SK-N-SH (cell line): ENCODE data around the gene MET. TPM values are rescaled to one million over a fixed set of nuclear protein-coding genes. Genes with fewer than 3 reads are reported as not detected.
A peak's percentile ranks its signal among the peaks of the same experiment; 100 is the strongest.

ENCODE experiments used
- CTCF ChIA-PET: fragments of 300-600, 350-600 bp; formaldehyde crosslinking; extraction: SDS; loops from one replicate; lab custom pipeline; 2021; lab: Yijun Ruan, JAX
- POLR2A ChIA-PET: fragments of 350-600 bp; sonication (Branson Sonifier 250); formaldehyde crosslinking; extraction: SDS; loops from one replicate; lab custom pipeline; 2020; ENCODE audit warnings: antibody characterized with exemption, inconsistent platforms; lab: Yijun Ruan, JAX
- DNase-seq: peaks from one replicate; pipeline ENCODE4 v3.0.0; 2012
- H2AFZ ChIP-seq: fragments of 200-600 bp; sonication (generic); 2 replicates; pipeline ENCODE4 v1.8.1; 2016; ENCODE audit warnings: antibody characterized with exemption, mild to moderate bottlenecking, low read depth
- H3F3A ChIP-seq: fragments of 200-600 bp; sonication (generic); replicated peaks from 2 replicates; pipeline ENCODE3; 2016; ENCODE audit warnings: antibody characterized with exemption, mild to moderate bottlenecking; ENCODE audit not compliant: insufficient read depth
- H3K27ac ChIP-seq, 2 experiments: fragments of 200-500 bp in 1 of 2; fragments of 200-600 bp in 1 of 2; sonication (Bioruptor generic) in 1 of 2; sonication (generic), shearing (Covaris generic) in 1 of 2; 2 replicates each; pipeline versions ENCODE4 v1.5.1 to v1.6.1; 2014 to 2016; ENCODE audit warnings: low read depth in 2 of 2, inconsistent platforms in 1 of 2, low read length in 1 of 2, mild to moderate bottlenecking in 1 of 2, mixed read lengths in 1 of 2
- H3K27me3 ChIP-seq: fragments of 200-600 bp; sonication (generic), shearing (Covaris generic); 2 replicates; pipeline ENCODE4 v1.6.1; 2016; ENCODE audit warnings: mixed run types; ENCODE audit not compliant: insufficient read depth
- H3K36me3 ChIP-seq, 2 experiments: fragments of 200-500 bp in 1 of 2; fragments of 200-600 bp in 1 of 2; sonication (Bioruptor generic) in 1 of 2; sonication (generic) in 1 of 2; replicated peaks in 1 of 2; 2 replicates each; pipeline versions ENCODE3 to v1.5.1; 2014 to 2016; ENCODE audit warnings: low read length in 1 of 2, mild to moderate bottlenecking in 1 of 2; ENCODE audit not compliant: insufficient read depth in 2 of 2, control insufficient read depth in 1 of 2
- H3K4me1 ChIP-seq, 2 experiments: fragments of 200-500 bp in 1 of 2; fragments of 200-600 bp in 1 of 2; sonication (Bioruptor generic) in 1 of 2; sonication (generic), shearing (Covaris generic) in 1 of 2; 2 replicates each; pipeline versions ENCODE4 v1.5.1 to v1.6.1; 2014 to 2016; ENCODE audit warnings: low read depth in 1 of 2, low read length in 1 of 2, mixed run types in 1 of 2; ENCODE audit not compliant: insufficient read depth in 2 of 2, control insufficient read depth in 1 of 2
- H3K4me2 ChIP-seq: fragments of 200-600 bp; sonication (generic), shearing (Covaris generic); 2 replicates; pipeline ENCODE4 v1.6.1; 2017; ENCODE audit warnings: mixed run types
- H3K4me3 ChIP-seq, 2 experiments: fragments of 200-500 bp in 1 of 2; fragments of 200-600 bp in 1 of 2; sonication (Bioruptor generic) in 1 of 2; sonication (generic), shearing (Covaris generic) in 1 of 2; 2 replicates each; pipeline versions ENCODE4 v1.5.1 to v1.8.1; 2014 to 2016; ENCODE audit warnings: low read depth in 2 of 2, inconsistent platforms in 1 of 2, low read length in 1 of 2, mild to moderate bottlenecking in 1 of 2, mixed read lengths in 1 of 2, moderate library complexity in 1 of 2
- H3K79me2 ChIP-seq: fragments of 200-600 bp; sonication (generic); 2 replicates; pipeline ENCODE4 v1.8.1; 2017; ENCODE audit warnings: mild to moderate bottlenecking; ENCODE audit not compliant: insufficient read depth
- H3K9ac ChIP-seq: fragments of 200-600 bp; sonication (generic); 2 replicates; pipeline ENCODE4 v1.6.1; 2017; ENCODE audit warnings: mixed run types
- H3K9me2 ChIP-seq: fragments of 200-600 bp; sonication (generic); 2 replicates; pipeline ENCODE4 v1.6.1; 2017; ENCODE audit warnings: mixed run types
- H3K9me3 ChIP-seq: fragments of 200-600 bp; sonication (generic); 2 replicates; pipeline ENCODE4 v1.6.1; 2017; ENCODE audit warnings: mixed run types, mild to moderate bottlenecking, moderate library complexity
- H4K20me1 ChIP-seq: fragments of 200-600 bp; sonication (generic); 2 replicates; pipeline ENCODE4 v1.6.1; 2017; ENCODE audit warnings: mild to moderate bottlenecking, mixed run types; ENCODE audit not compliant: insufficient read depth
- CHD2 ChIP-seq: fragments of 150-350 bp; IDR thresholded peaks from 2 replicates; pipeline ENCODE4 v1.6.1; 2018; ENCODE audit warnings: low read length; ENCODE audit not compliant: partially characterized antibody
- EP300 ChIP-seq, 2 experiments: IDR thresholded peaks; 2 replicates each; pipeline versions ENCODE4 v1.4.0 to v1.6.1; 2012; ENCODE audit warnings: borderline replicate concordance in 1 of 2, low read depth in 1 of 2, low read length in 1 of 2
- GABPA ChIP-seq: IDR thresholded peaks from 2 replicates; pipeline ENCODE4 v1.4.0; 2012; ENCODE audit warnings: low read depth, mild to moderate bottlenecking
- GATA2 ChIP-seq: sonication (generic); formaldehyde crosslinking; IDR thresholded peaks from 2 replicates; pipeline ENCODE4 v1.5.0; 2020; ENCODE audit warnings: mild to moderate bottlenecking, missing genetic modification reagents
- IRF3 ChIP-seq: fragments of 150-350 bp; IDR thresholded peaks from 2 replicates; pipeline ENCODE4 v1.6.1; 2016; ENCODE audit warnings: mild to moderate bottlenecking, low read depth, low read length
- JUND ChIP-seq: IDR thresholded peaks from 2 replicates; pipeline ENCODE4 v1.4.0; 2012
- PBX3 ChIP-seq: IDR thresholded peaks from 2 replicates; pipeline ENCODE4; 2012
- POLR2AphosphoS5 ChIP-seq: IDR thresholded peaks from 2 replicates; pipeline ENCODE4 v1.6.1; 2012; ENCODE audit warnings: low read depth, low read length
- REST ChIP-seq: IDR thresholded peaks from 2 replicates; pipeline ENCODE4 v1.6.1; 2012; ENCODE audit warnings: mild to moderate bottlenecking, low read depth, low read length, moderate library complexity
- RFX5 ChIP-seq: IDR thresholded peaks from 2 replicates; pipeline ENCODE4 v1.6.1; 2012; ENCODE audit warnings: mild to moderate bottlenecking, improper control_type of control experiment, low read length
- RXRA ChIP-seq: IDR thresholded peaks from 2 replicates; pipeline ENCODE4 v1.4.0; 2012; ENCODE audit warnings: low read depth, mild to moderate bottlenecking, borderline replicate concordance
- SIN3A ChIP-seq: IDR thresholded peaks from 2 replicates; pipeline ENCODE4 v1.6.1; 2012; ENCODE audit warnings: low read depth, mild to moderate bottlenecking, low read length, moderate library complexity, borderline replicate concordance
- TAF1 ChIP-seq: IDR thresholded peaks from 2 replicates; pipeline ENCODE4 v1.6.1; 2012; ENCODE audit warnings: low read depth, mild to moderate bottlenecking, low read length, moderate library complexity, borderline replicate concordance
- TEAD4 ChIP-seq: IDR thresholded peaks from 2 replicates; pipeline ENCODE4 v1.4.0; 2012; ENCODE audit warnings: mild to moderate bottlenecking, borderline replicate concordance; ENCODE audit not compliant: insufficient read depth
- USF1 ChIP-seq: IDR thresholded peaks from 2 replicates; pipeline ENCODE4 v1.4.0; 2012; ENCODE audit warnings: low read depth, borderline replicate concordance
- USF2 ChIP-seq: fragments of 150-350 bp; IDR thresholded peaks from 2 replicates; pipeline ENCODE4 v1.6.1; 2017; ENCODE audit warnings: antibody characterized with exemption, low read length, low read depth, borderline replicate concordance
- WGBS: methylation state at CpG from one replicate; pipeline ENCODE4 v1.1.6; 2017; ENCODE audit warnings: low lambda C conversion rate; 5-methylcytosine and 5-hydroxymethylcytosine counted together
- polyA plus RNA-seq, 3 experiments: library from polyadenylated mRNA; depleted of rRNA; stranded (reverse); fragments of >200 nt; gene quantifications; 2 replicates each; pipeline ENCODE4 v1.2.3, GENCODE V29; 2012

The MET gene
- polyA plus RNA-seq, 1 of the 3 experiments (the other 2 are of a cell fraction) = 38.7 TPM

GRCh38 chr7:116807011-116807560 lies 135.1 kb downstream of the MET start:
- ChIA-PET CTCF (interaction anchor here (1.0 to 14.8 kb wide), 2 partner anchors 213 to 633 kb away, joined by 4 to 192 read pairs; no protein-coding TSS in a partner anchor), POLR2A (no interaction called here)
- no peak overlapping the region for H3K9ac ChIP-seq
- no peaks in the 10 kb centered on the region for H3K79me2 ChIP-seq
- H3K27ac ChIP-seq = no peak overlapping the region
- TF ChIP-seq USF1 = no peak
- TF ChIP-seq POLR2AphosphoS5 = no peak
- TF ChIP-seq IRF3 = no peak
- TF ChIP-seq USF2 = no peak
- no peak for TF ChIP-seq TAF1
- no peak for TF ChIP-seq RFX5
- no peak for TF ChIP-seq GABPA
- no peak for TF ChIP-seq RXRA
- no peak for TF ChIP-seq EP300 (IDR thresholded peaks at IDR 0.05; ENCODE audit: borderline replicate concordance in 1 of 2, low read depth in 1 of 2, low read length in 1 of 2)
- TF ChIP-seq TEAD4 = no peak
- no peak for TF ChIP-seq JUND
- no peak for TF ChIP-seq CHD2
- TF ChIP-seq SIN3A = no peak
- H3K36me3 ChIP-seq = no peaks in the 10 kb centered on the region
- H3K4me1 ChIP-seq = peaks cover 0 to 14% of the 10 kb centered on the region in 2 experiments; a peak in 3 of 4 replicates
- H2AFZ ChIP-seq = no peak overlapping the region
- 44% methylated on average over 3 of the region's 3 CpGs for WGBS
- no peaks in the 10 kb centered on the region for H3K9me3 ChIP-seq
- DNase-seq = no peak
- H3K4me3 ChIP-seq = no peak overlapping the region
- no peaks in the 10 kb centered on the region for H3K9me2 ChIP-seq
- H3K4me2 ChIP-seq = no peak overlapping the region
- H3F3A ChIP-seq = peaks cover 7% of the 10 kb centered on the region
- peaks cover 34% of the 10 kb centered on the region; the same call in 1 of the 2 replicates for H3K27me3 ChIP-seq
- no peaks in the 10 kb centered on the region for H4K20me1 ChIP-seq

GRCh38 chr7:116809636-116810266 lies 137.8 kb downstream of the MET start:
- POLR2A ChIA-PET = no interaction called here
- TF ChIP-seq GATA2 (CRISPR knock-in tag) = no peak
- TF ChIP-seq PBX3 = no peak
- no peak for TF ChIP-seq REST
- TF ChIP-seq RFX5 = no peak
- no peak for TF ChIP-seq IRF3

More at GRCh38 chr7:116809636-116810266, 137.8 kb downstream of the MET start:
- no peaks in the 10 kb centered on the region for H3K79me2 ChIP-seq
- H3K36me3 ChIP-seq = no peaks in the 10 kb centered on the region
- H3K4me3 ChIP-seq = no peak overlapping the region
- H3K9ac ChIP-seq = no peak overlapping the region
- no peaks in the 10 kb centered on the region for H4K20me1 ChIP-seq
- H3K4me1 ChIP-seq = no peaks in the 10 kb centered on the region; a peak in 2 of 4 replicates
- no peaks in the 10 kb centered on the region for H3F3A ChIP-seq
- DNase-seq = peak; percentile 47
- no peak overlapping the region for H2AFZ ChIP-seq
- CTCF ChIA-PET = interaction anchor here (0.6 to 14.8 kb wide), 23 partner anchors 10 to 678 kb away, joined by 3 to 192 read pairs (median 4); no protein-coding TSS in a partner anchor
- 50% methylated on average over 1 of the region's 1 CpG for WGBS
- H3K4me2 ChIP-seq = no peak overlapping the region
- no peaks in the 10 kb centered on the region for H3K9me3 ChIP-seq
- peaks cover 42% of the 10 kb centered on the region; the same call in 1 of the 2 replicates for H3K27me3 ChIP-seq
- no peaks in the 10 kb centered on the region for H3K9me2 ChIP-seq
- no peak overlapping the region for H3K27ac ChIP-seq
